ENCODE results near the gene ZFP57.

Gene ZFP57

DNA sequence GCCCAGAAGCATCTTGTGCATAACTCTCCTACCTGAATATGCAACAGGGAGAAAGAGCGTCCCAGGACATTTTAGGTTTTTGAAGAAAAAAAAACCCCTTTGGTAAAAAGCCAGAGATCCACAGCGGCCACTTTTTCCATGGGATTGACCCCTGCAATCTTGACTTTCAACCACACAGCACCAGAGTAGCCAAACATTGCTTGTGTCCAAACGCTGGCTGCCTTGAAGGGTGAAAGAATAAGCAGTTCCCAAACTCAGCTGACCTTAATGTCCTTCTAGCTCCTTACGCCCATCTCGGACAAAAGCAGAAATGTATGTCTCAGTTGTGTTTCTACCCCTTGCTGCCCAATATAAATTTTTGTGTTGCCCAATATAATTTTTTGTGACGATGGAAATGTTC, 25.3 kb downstream of the ZFP57 start:
- DNase-seq, result no peak

DNA sequence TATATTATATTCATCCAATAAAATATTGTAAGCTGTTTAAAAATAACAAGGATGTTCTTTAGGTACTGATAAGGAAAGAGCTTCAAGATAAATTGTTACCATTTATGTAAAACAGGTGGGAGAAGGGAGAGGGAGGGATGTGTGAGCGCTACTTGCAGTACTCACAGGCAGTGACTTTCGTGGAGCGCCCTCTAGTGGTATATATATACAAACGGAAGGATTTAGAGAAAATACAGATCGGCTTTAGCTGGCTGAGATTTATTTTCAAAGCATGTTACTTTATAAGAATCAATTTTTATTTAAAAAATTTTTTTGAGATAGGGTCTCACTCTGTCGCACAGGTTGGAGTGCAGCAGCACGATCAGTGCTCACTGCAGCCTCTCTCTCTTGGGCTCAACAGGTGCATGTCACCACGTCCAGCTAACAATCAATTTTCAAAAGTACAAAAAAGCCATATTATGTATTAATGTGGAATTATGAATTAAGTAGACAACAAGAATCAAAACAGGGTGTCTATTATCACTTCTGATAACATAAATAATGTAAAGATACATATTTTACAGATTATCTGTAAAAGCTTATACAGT, 27.4 kb downstream of the ZFP57 start:
- DNase-seq, result peak; percentile 56

DNA sequence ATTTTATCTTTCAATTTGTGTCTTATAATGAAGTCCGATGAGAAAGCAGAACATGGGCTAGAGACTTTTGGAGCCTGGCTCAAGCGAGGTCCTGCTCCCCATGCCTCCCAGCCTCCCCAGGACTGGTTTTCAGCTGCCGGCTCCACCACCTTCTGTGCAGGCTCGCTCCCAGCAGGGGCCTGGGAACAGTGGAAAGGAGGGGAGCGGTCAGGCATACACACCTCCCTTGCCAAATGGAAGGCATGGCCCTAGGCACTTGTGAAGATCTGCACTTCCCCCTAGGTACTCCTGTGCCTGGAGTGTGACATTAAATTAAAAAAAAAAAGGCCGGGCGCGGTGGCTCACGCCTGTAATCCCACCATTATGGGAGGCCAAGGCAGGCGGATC, 28.8 kb downstream of the ZFP57 start:
- DNase-seq, result no peak

DNA sequence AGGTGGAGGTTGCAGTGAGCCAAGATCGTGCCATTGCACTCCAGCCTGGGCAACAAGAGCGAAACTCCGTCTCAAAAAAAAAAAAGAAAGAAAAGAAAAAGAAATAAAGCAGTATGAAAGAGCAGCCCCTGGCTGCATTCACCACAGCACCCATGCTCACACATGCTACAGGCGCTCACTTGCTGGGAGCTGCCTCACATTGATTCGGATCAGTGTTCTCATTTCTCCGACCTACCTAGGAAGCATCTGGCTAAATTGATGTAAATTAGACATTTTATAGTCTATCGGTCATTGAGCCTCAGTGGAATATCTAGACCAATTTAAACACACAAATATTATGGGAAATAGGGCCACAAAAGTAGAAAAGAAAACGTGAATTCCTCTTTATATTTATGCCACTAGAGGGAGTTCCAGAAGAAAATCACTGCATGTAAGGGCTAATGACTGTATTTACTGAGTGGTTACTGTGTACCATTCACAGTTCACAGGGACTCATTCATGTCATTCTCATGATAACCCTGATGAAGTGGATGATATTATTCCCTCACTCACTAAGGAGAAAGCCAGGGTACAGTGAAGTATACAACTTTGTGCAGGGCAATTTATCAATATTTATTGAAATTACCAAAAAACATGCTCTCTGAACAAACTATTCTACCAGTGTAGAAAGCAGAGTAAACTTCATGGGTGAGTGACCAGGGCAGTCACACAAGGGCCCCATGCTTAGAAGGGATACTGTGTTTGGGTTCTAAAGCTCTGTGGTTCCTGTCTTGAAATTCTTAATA, 29.3 kb downstream of the ZFP57 start:
- peak; percentile 44 for DNase-seq

DNA sequence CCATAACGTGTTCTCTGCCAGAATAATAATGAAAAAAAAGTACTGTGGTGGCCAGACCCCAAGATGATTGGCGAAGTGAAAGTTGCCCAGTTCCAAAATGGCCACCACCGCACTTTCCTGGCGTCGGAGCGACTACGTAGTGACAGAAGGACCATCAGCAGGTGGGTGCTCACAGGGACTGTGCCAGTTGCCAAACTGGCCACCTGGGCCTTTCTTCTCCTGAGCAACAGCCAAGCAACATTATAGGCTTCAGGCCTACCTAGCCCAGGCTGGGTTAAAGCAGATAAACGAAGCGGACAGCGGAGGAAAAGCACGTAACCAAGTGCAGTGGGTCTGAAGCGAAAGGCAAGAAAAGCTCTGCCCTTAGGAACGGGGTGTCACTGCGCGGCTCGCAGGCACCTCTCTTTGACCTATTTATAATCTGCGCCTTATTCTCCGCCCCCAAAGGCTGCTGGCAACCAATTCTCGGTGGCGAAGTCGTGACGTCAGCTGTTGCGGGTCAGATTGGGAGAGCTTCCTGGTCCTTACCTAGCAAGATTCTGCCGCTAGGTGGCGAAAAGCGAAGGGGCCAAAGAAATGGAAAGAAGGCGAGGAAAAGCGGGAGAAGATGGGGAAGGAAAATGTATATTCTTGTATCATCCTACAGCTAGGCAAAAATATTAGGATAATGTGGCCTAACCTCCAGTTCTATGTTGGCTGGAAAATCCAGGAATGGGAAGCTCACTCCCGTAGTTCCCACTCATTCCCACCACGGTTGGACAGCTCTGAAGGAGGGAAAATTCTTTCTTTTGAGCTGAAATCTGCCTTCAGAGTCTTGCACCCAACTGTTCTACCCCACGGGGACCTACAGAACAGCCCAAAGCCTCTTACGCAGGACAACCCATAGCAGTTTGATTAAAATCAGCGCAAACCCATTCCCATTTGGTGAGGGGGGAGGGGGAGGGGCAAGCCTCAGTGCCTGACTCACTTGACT, 31.0 kb downstream of the ZFP57 start:
- peak; percentile 96 for DNase-seq

DNA sequence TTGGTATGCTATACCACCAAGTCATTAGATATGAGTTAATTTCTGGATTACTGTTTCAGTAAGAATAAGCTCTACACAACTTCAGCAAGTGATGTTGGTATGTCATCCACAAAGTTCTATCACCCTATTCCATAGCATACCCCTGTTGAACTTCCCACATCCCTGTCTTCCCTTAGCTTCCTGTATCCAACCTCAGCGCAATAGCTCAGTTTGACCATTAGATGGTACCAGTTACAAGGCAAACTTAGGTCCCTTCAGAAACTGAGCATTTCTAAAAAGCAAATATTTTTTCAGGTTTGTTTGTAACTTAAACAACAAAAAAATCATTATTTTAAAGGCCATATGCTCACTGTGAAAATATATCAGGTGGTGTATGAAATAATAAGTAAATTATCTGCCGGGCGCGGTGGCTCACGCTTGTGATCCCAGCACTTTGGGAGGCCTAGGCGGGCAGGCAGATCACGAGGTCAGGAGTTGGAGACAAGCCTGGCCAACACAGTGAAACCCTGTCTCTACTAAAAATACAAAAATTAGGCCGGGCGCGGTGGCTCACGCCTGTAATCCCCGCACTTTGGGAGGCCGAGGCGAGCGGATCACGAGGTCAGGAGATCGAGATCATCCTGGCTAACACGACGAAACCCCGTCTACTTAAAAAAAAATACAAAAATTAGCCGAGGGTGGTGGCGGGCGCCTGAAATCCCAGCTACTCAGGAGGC, 32.9 kb downstream of the ZFP57 start:
- DNase-seq, result no peak

DNA sequence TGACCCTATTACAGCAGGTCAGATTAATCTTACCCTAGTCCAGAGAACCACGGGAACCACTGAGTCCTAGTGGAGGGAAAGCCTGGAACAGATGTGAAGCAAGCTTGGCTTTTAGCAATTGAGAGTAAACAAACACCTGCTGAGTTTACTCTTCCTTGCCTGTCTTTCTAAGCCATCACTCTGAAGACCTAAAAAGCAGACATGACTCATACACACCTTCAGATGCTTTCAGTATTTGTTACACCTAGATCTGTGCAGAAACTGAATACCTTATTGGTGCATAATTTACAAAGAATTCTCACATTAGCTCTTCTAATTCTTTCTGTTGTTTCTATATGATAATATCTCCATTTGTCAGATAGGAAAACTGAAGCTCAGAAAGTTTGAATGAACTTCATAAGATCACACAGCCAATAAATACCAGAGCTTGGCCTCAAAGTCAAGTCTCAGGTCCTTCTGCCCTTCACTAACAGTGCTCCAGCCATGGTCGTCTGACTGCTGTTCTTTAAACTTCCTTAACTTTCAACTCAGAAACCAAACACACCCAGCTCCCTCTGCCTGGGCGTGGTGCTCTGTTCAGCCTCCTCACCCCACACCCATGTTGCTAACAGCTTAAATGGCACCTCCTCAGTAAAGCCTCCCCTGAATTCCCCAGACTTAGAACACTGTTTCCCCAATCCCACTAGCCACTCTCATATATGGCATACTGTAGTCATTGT, 39.4 kb downstream of the ZFP57 start:
- no peak for DNase-seq

DNA sequence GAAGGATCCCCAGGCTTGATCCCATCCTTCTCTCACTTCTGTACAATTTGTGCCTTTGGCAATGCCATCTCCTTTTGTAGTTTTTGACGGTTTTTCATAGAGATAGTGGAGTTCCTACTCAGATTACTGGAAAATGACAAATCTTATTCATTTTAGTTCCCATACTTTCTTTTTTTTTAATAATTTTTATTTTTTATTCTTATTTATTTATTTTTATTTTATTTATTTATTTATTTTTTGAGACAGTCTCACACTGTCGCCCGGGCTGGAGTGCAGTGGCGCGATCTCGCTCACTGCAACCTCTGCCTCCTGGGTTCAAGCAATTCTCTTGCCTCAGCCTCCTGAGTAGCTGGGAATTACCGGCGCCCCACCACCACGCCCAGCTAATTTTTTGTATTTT, 43.7 kb downstream of the ZFP57 start:
- no peak for DNase-seq

DNA sequence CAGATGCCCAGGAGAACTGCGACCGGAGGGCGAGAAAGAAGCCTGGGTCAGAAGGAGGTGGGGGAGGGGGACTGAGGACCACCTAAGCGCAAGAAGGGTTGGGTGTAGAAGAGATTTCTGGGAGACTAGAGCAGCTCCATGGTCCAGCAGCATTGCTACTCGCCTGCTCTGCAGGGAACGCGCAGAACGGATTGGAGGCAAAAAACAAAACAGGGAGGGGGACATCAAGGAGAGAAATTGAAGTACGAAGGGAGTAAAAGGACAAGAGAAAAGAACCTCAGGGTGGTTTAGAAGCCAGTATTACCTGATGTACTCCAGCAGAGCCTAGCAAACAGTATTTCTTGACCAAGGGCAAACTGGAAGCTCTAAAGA, 47.4 kb downstream of the ZFP57 start:
- DNase-seq, result no peak

DNA sequence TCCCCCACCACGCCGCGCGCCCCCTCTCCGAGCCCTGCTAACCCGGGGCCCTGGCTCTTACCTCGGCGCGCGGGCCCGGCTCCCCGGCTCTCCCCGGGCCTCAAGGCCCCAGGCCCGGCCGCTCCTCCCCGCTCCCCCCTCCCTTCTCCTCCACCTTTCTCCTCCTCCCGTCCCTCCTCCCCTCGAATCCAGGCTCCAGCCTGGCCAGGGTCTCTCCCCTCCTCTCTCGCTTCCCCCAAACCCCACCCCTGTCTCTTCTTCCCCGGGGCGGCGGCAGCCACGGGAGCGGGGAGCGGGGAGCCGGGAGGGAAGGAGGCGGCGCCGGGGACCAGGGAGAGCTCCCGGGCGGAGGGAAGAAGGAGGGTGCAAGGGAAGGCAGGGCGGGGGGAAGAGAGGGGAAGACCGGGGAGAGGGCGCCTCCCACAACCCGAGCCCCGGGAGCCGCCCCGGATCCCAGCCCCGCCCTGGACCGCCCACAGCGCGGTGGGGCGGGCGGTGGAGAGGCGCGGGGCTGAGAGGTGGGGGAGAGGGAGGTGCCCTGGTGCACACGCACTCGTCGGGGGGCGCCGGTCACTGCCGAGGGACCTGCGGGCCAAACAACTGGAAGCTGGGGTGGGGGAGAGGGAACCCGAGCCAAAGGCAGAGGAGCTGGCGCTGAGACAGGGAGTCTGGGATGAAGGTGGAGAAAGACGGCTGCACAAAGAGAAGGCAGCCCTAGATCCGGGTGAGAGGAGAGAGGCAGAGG, 48.0 kb downstream of the ZFP57 start, which contains the start of gene GABBR1:
Gene GABBR1 (minus strand): TSS at position 395 of the 745 bp plus-strand sequence. CDS start 798 bp downstream, outside the sequence.
- DNase-seq, result peak; percentile 92

DNA sequence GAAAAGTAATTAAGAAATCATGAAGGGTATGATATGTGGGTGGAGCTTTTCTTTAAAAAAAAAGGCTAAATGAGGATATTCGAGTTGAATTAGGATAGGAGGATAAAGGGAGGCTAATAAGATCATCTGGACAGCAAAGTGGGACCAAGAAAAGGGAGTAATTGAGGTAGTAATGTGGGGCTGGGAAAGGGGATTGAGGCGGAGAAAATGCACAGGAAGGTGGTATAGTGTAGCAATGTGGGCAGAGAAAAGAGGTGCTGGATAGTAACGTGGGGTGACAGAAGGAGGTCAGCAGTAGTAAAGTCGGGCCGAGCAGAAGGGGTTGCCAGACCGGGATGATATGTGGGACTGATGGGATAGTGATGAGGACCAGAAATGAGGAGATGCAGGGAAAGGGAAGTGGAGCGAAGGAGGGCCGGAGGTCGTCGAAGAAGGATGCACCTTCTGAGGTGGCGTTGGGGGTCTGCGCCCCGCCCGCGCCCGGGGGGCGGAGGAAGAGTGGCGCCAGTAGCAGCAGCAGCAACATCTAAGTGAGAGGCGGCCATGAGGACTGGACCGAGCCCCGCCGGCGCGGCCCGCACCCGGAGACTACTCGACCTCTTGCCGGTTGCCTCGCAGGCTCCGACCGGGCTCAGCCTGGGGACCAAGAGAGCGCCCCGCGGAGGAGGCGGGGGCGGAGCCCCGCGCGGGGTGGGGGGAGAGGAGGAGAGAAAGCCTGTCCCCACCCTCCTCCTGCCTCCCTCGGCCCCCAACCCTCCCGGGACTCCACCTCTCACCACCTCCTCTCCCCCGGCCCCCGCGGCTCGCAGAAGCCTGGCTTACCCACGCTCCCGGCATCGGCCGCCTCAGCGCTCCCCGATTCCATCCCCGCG, 48.9 kb downstream of the ZFP57 start:
- DNase-seq, result peak; percentile 75

DNA sequence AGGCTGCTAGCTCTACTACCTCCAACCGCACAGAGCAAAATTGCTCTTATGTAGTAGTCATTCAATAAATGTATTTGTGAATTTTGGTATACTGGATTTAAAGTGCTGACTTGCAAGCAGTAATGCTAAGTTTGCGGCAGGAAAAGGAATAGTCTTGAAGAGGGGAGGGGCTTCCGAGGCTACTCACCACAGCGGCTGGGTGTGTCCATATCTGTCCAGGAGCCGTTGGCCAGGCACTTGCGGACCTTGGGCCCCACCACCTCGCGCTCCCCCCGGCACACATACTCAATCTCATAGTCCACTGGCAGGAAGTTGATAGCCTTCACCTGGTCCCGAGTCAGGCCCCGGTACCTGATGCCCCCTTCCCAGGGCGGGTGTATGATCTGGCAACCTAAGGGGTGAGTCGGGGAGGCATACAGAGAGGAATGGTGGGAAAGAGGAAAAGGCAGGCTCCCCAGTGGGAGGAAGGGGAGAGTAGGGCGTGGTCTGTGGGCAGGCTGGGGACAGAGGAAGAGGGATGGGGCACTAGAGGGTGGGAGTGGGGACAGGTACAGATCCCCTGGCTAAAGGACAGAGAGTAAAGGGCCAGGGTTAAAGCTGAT, 49.6 kb downstream of the ZFP57 start:
- no peak for DNase-seq

DNA sequence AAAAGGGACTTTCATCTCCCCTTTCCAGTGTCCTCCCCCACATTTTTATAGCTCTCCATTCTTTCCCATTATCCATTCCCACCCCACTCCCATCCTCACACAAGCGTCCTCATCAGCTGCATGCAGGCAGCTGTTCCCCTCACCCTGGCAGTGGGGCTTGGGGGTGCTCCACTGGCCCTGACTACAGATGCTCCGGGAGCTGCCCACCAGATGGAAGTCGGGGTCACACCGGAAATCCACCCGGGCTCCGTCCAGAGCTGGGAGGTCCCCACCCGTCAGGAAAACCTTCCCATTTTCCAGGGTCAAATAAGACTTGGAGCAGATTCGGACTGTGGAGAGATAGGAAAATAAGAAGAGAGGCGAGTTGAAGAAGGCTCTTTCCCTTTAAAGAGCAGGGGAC, 50.6 kb downstream of the ZFP57 start:
- no peak for DNase-seq

DNA sequence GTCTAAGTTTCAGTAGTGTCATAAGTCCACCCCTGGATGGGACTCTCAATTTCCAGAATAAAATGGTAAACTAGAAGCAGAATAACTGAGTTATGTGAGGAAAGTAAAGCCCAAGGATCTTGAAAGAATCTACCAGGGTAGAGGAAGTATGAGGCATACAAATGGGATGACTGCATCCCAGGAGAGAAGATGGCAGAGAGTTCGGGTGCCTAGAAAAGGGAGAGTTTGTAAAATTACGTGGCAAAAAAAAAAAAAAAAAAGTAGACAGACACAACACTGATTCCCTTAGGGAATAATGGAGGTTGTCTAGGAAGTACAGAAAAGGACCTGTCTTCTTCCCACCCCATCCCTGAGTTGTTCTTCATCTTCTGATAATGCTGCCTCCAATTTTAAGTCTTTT, 51.4 kb downstream of the ZFP57 start:
- no peak for DNase-seq

DNA sequence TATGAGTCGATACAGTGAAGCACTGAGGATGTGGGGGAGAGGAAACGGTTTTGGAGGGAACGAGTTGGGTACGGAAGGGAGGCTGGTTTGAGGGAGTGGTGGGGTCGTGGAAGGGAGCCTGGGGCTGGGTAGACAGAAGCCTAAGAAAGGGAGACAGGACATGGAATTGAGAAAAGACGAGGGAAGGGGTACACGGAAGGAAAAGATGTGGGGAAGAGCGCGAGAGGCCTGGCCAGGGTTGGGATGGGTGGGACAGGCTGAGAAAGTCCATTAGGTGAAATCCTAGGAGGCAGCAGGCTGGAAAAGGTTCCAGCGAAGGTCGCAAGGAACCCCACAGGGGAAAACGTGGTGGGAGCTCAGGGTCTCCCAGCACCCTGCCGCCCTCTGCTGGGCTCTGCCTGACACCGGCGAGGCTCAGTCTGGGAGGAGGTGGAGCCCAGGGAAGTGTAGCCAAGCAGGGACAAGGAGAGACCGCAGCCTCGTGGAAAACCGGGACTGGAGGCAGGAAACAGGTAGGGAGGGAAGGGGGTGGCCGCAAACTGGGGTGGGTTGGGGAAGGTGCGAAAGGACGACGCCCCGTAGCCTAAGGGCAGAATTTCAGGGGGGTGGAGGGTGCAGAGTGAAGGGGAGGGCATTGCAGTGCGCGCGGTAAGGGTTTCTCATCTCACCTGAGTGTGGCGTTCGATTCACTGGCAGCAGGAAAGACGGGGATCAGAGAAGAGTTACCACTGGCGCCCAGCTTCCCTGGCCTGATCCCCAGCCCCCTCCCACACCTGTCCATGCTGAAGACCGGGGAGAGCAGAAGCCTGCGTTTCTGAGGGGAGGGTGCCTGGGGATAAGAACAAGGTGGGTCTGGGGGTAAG, 52.3 kb downstream of the ZFP57 start:
- DNase-seq, result peak; percentile 82

DNA sequence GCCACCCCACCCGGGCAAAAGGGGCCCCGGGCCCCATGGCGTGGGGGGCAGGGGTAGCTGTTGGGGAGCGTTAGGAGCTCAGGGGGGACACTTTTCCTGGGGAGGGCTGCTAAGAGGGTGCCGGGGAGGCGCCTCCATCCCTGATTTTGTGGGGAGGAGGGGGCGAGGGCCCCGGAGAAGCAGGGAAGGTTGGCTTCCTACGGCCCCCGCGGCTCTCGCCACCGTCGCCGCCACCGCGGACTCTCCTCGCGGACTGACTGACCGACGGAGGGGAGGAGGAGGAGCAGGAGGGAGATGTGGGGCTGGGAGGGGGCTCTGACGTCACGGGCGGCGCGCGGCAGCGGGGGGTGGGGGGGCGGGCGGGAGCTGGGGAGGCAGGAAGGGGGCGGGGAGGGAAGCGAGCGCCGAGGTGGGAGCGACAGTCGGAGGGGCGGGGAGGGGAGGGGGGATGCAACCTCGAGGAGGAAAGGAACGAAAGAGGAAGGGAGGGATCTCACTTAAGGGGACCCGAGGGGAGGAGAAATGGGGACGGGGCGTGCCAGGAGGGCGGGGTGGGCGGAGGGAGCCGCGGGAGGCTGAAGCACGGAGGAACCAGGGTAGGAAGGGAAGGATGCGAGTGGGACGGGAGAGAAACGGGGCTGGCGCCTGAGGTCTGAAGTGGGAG, 53.1 kb downstream of the ZFP57 start:
- DNase-seq, result peak; percentile 89

DNA sequence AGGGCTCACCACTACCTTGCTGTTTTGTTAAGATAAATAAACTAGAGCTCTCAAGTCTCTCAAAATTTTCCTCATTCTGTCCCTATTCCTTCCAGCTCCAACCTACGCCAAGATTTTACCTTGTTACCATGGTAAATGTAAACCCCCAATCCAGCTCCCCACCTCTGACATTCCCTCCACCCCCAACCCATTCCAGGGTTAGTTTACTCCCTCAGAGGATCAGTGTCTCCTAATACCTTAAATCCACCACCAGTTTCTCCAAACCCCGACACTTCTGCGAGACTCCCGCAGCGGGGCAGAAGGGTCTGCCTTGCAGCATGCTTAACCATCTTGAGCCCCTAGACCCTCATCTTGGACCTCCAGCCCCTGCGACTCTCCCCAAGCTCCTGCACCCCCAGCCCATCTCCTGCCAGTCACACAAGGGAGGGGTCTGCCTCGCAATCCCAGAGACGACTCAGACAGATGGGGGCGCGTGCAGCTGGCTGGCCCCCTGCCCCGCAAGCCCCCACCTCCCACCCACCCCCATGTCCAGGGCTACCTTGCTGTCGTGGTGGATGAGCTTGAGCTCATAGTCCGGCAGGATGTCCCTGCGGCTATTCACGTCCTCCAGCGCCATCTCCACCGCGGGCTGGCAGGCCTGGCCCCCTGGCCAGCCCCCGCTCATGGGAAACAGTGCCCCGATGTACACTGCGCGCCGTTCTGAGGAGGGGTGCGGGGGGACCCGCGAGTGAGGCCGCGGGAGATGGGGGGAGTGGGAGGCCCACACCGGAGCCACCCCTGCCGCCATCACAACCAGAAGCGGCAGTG, 53.8 kb downstream of the ZFP57 start:
- DNase-seq, result no peak

All from fibroblast of skin of back (primary cell).